NCI-H2196 treated with DMSO at 0.1 percent for 48 hours (cell line): Measurements from ENCODE around the gene ROS1.

Experiments used
- DNase-seq: peaks from one replicate; lab custom pipeline; 2025; ENCODE audit not compliant: unreplicated experiment; lab: John Stamatoyannopoulos, UW

ROS1 gene

GRCh38 chr6:117441824-117442264, 16.1 kb upstream of the ROS1 start:
- no peak for DNase-seq

- no peak for DNase-seq
These were observed 15.2 kb upstream of the ROS1 start for GRCh38 chr6:117440706-117441525.

GRCh38 chr6:117432273-117432672, 6.5 kb upstream of the ROS1 start:
- DNase-seq: no peak

- DNase-seq: no peak
These were observed 2.0 kb downstream of the ROS1 start for GRCh38 chr6:117423754-117424153.

- no peak for DNase-seq
These were observed 7.4 kb downstream of the ROS1 start for GRCh38 chr6:117418320-117418719.

GRCh38 chr6:117417851-117418250, 7.9 kb downstream of the ROS1 start:
- DNase-seq: no peak

- no peak for DNase-seq
These were observed 11.0 kb downstream of the ROS1 start for GRCh38 chr6:117414770-117415169.

- no peak for DNase-seq
These were observed 14.3 kb downstream of the ROS1 start for GRCh38 chr6:117411474-117411873.

GRCh38 chr6:117409863-117410262, 15.9 kb downstream of the ROS1 start:
- no peak for DNase-seq

GRCh38 chr6:117409420-117409819, 16.3 kb downstream of the ROS1 start:
- DNase-seq: no peak

GRCh38 chr6:117404548-117404947, 21.2 kb downstream of the ROS1 start:
- DNase-seq: no peak

GRCh38 chr6:117401799-117402198, 23.9 kb downstream of the ROS1 start:
- no peak for DNase-seq

- no peak for DNase-seq
These were observed 25.8 kb downstream of the ROS1 start for GRCh38 chr6:117399924-117400323.

GRCh38 chr6:117399126-117399525, 26.6 kb downstream of the ROS1 start:
- DNase-seq: no peak

- DNase-seq: no peak
These were observed 28.1 kb downstream of the ROS1 start for GRCh38 chr6:117397536-117398227.

- DNase-seq: no peak
These were observed 29.5 kb downstream of the ROS1 start for GRCh38 chr6:117396228-117396627.

GRCh38 chr6:117395164-117395563, 30.6 kb downstream of the ROS1 start:
- DNase-seq: no peak

GRCh38 chr6:117393045-117393444, 32.7 kb downstream of the ROS1 start:
- DNase-seq: no peak

- no peak for DNase-seq
These were observed 33.7 kb downstream of the ROS1 start for GRCh38 chr6:117391874-117392583.

- no peak for DNase-seq
These were observed 36.3 kb downstream of the ROS1 start for GRCh38 chr6:117389227-117390057.

- DNase-seq: no peak
These were observed 38.2 kb downstream of the ROS1 start for GRCh38 chr6:117387454-117387974.
